Naive thymus-derived CD4-positive, alpha-beta T cell (primary cell): ENCODE results near the gene TRUB1. TPM values are rescaled to one million over a fixed set of nuclear protein-coding genes. Genes with fewer than 3 reads are reported as not detected.

ENCODE experiments used
- ATAC-seq: fragments of 150-1000 bp; cut with Tn5 transposase; 2 replicates; pipeline ENCODE4 v1.10.0; 2021; ENCODE audit warnings: mild to moderate bottlenecking, moderate library complexity
- CTCF ChIA-PET: fragments of 350-600 bp; sonication (Branson Sonifier 250); formaldehyde crosslinking; loops from one replicate; lab custom pipeline; 2021; ENCODE audit warnings: antibody characterized with exemption; lab: Charles Lee
- POLR2A ChIA-PET: fragments of 350-600 bp; sonication (Branson Sonifier 250); formaldehyde crosslinking; loops from one replicate; lab custom pipeline; 2021; ENCODE audit warnings: antibody characterized with exemption, inconsistent platforms; lab: Charles Lee
- DNase-seq, 9 donors: peaks; one replicate each; pipeline versions ENCODE4 v3.0.0 to v3.0.0-alpha.2; 2020 to 2022; ENCODE audit warnings: mixed read lengths in 1 of 9
- H3K27ac ChIP-seq: one replicate; pipeline ENCODE4 v1.7.0; 2013; ENCODE audit warnings: mild to moderate bottlenecking, low read depth, low read length, moderate library complexity
- H3K27me3 ChIP-seq, 2 donors: one replicate each; pipeline ENCODE4 v1.7.0; 2013; ENCODE audit warnings: low read length in 2 of 2, mild to moderate bottlenecking in 2 of 2, moderate library complexity in 2 of 2; ENCODE audit not compliant: control insufficient read depth in 2 of 2, insufficient read depth in 2 of 2
- H3K36me3 ChIP-seq, 3 experiments: 1 replicate in 2 of 3; 2 replicates in 1 of 3; pipeline ENCODE4 v1.7.0; 2013; ENCODE audit warnings: low read length in 3 of 3, mild to moderate bottlenecking in 3 of 3, moderate library complexity in 1 of 3; ENCODE audit not compliant: insufficient read depth in 3 of 3, control insufficient read depth in 2 of 3
- H3K4me1 ChIP-seq, 2 donors: one replicate each; pipeline ENCODE4 v1.7.0; 2013; ENCODE audit warnings: low read length in 2 of 2, mild to moderate bottlenecking in 2 of 2, moderate library complexity in 1 of 2; ENCODE audit not compliant: control insufficient read depth in 2 of 2, insufficient read depth in 2 of 2
- H3K4me3 ChIP-seq: 2 replicates; pipeline ENCODE4 v1.7.0; 2013; ENCODE audit warnings: mild to moderate bottlenecking, low read length
- H3K9me3 ChIP-seq, 3 experiments: 1 replicate in 2 of 3; 2 replicates in 1 of 3; pipeline ENCODE4 v1.7.0; 2013; ENCODE audit warnings: low read length in 3 of 3; ENCODE audit not compliant: control insufficient read depth in 2 of 3
- H3K27ac Mint-ChIP-seq, 9 donors: one replicate each; pipeline ENCODE4 v1.8.0; 2020 to 2022; ENCODE audit warnings: mixed read lengths in 9 of 9, mild to moderate bottlenecking in 8 of 9, moderate library complexity in 5 of 9, inconsistent platforms in 2 of 9
- H3K27me3 Mint-ChIP-seq, 5 donors: one replicate each; pipeline ENCODE4 v1.8.0; 2021 to 2022; ENCODE audit warnings: mixed read lengths in 5 of 5, mild to moderate bottlenecking in 1 of 5
- H3K36me3 Mint-ChIP-seq, 5 donors: one replicate each; pipeline ENCODE4 v1.8.0; 2020 to 2022; ENCODE audit warnings: mixed read lengths in 5 of 5, mild to moderate bottlenecking in 3 of 5, inconsistent platforms in 1 of 5
- H3K4me1 Mint-ChIP-seq, 7 donors: one replicate each; pipeline ENCODE4 v1.8.0; 2020 to 2022; ENCODE audit warnings: mixed read lengths in 7 of 7, mild to moderate bottlenecking in 3 of 7, inconsistent platforms in 1 of 7
- H3K4me3 Mint-ChIP-seq, 10 donors: one replicate each; pipeline ENCODE4 v1.8.0; 2020 to 2022; ENCODE audit warnings: mild to moderate bottlenecking in 10 of 10, mixed read lengths in 10 of 10, moderate library complexity in 6 of 10, inconsistent platforms in 2 of 10
- H3K9me3 Mint-ChIP-seq, 11 donors: one replicate each; pipeline ENCODE4 v1.8.0; 2020 to 2022; ENCODE audit warnings: mixed read lengths in 11 of 11, mild to moderate bottlenecking in 4 of 11, inconsistent platforms in 1 of 11, moderate library complexity in 1 of 11
- intact Hi-C, 2 donors: fragments of 100-400 bp; cut with micrococcal nuclease; formaldehyde crosslinking; loops; one replicate each; pipeline ENCODE4 v1.15.1; 2023
- polyA plus RNA-seq, 2 donors: library from polyadenylated mRNA; unstranded; fragments of 300-500 nt; fragmentation: Illumina TruSeq; gene quantifications; one replicate each; pipeline ENCODE4 v1.2.3, GENCODE V29; 2021
- total RNA-seq, 6 experiments: library from RNA in 5 of 6; stranded (reverse) in 5 of 6; gene quantifications; 1 replicate in 5 of 6; 2 replicates in 1 of 6; pipeline ENCODE4 v1.2.3 and lab custom pipeline; 2021 to 2026

The TRUB1 gene
- total and polyA plus RNA-seq, 7 experiments from 2014 or later = 6.8 to 14.6 (median 11.2) TPM

GRCh38 chr10:115026056-115026745 is 88.2 kb downstream of the TRUB1 start:
- no peak overlapping the region for H3K4me3 Mint-ChIP-seq
- H3K4me3 ChIP-seq = no peak overlapping the region
- no peaks in the 10 kb centered on the region for H3K4me1 Mint-ChIP-seq
- no peaks in the 10 kb centered on the region for H3K9me3 Mint-ChIP-seq
- H3K9me3 ChIP-seq = no peaks in the 10 kb centered on the region
- DNase-seq (no peak), ATAC-seq (no peak)
- no peaks in the 10 kb centered on the region for H3K4me1 ChIP-seq
- no peak overlapping the region for H3K27ac ChIP-seq
- H3K27me3 Mint-ChIP-seq = peaks cover 0 to 16% (median 13%) of the 10 kb centered on the region in 5 donors
- no peaks in the 10 kb centered on the region for H3K36me3 Mint-ChIP-seq
- ChIA-PET POLR2A (no interaction called here), CTCF (no interaction called here)
- H3K36me3 ChIP-seq = no peaks in the 10 kb centered on the region
- intact Hi-C loops = no loop called here
- H3K27me3 ChIP-seq = no peaks in the 10 kb centered on the region
- no peak overlapping the region for H3K27ac Mint-ChIP-seq

GRCh38 chr10:115026746-115027140 is 88.7 kb downstream of the TRUB1 start:
- H3K27me3 Mint-ChIP-seq = peaks cover 2 to 16% (median 13%) of the 10 kb centered on the region in 5 donors
- H3K27ac Mint-ChIP-seq = no peak overlapping the region
- no peaks in the 10 kb centered on the region for H3K9me3 ChIP-seq
- ATAC-seq = no peak
- DNase-seq = no peak
- no peaks in the 10 kb centered on the region for H3K4me1 ChIP-seq
- H3K4me1 Mint-ChIP-seq = no peaks in the 10 kb centered on the region
- no peaks in the 10 kb centered on the region for H3K27me3 ChIP-seq
- H3K36me3 ChIP-seq = no peaks in the 10 kb centered on the region
- no peaks in the 10 kb centered on the region for H3K9me3 Mint-ChIP-seq
- no peak overlapping the region for H3K4me3 ChIP-seq
- H3K36me3 Mint-ChIP-seq = no peaks in the 10 kb centered on the region
- intact Hi-C loops = no loop called here
- ChIA-PET POLR2A (no interaction called here), CTCF (no interaction called here)
- H3K4me3 Mint-ChIP-seq = no peak overlapping the region
- H3K27ac ChIP-seq = no peak overlapping the region

Other genes with a start within 250 kb of the TRUB1 start
- 10 to 100 TPM; 17.5 to 28.7 (median 19.6) TPM for gene FHIP2A, start 116.4 kb upstream of the TRUB1 start, total RNA-seq
- gene FHIP2A, start 116.4 kb upstream of the TRUB1 start, polyA plus RNA-seq = 1 to 10 TPM; 6.1 to 6.2 TPM
- gene ATRNL1, start 155.2 kb downstream of the TRUB1 start, total RNA-seq = 1 to 10 TPM in 1 of 5 experiments, under 1 TPM in 1, not detected in 3; 0.46 to 1.0 TPM
- gene ATRNL1, start 155.2 kb downstream of the TRUB1 start, polyA plus RNA-seq = not detected